Measurements from ENCODE around the gene FHOD1.

GRCh38 chr16:67191411-67191994, 55.8 kb downstream of the FHOD1 start:
- TF ChIP-seq CTCF (conservative IDR thresholded peaks at IDR 0.05; ENCODE audit: low read depth, low read length) = no peak
- no peak for TF ChIP-seq EZH2 (IDR thresholded peaks at IDR 0.05; ENCODE audit: borderline replicate concordance, low read depth, low read length, poor library complexity, severe bottlenecking)
